GM12892 (cell line): Measurements from ENCODE around the gene NKX2-8.
"Not testable (repeated sequence)": the region's sequence is repeated elsewhere in the genome, so short reads cannot be mapped to it uniquely, and the experiment has no call there.

Experiments
- DNase-seq: peaks from one replicate; pipeline ENCODE4 v3.0.0; 2011; ENCODE audit not compliant: insufficient read length
- FAIRE-seq: peaks from 2 replicates; lab custom pipeline; 2011; peaks lifted over from hg19 to GRCh38; lab: Jason Lieb, UNC
- POLR2A ChIP-seq: IDR thresholded peaks from 2 replicates; pipeline ENCODE4 v1.6.1; 2011; ENCODE audit warnings: low read depth, low read length, control low read depth
- POLR2AphosphoS5 ChIP-seq: IDR thresholded peaks from 2 replicates; pipeline ENCODE4 v1.6.1; 2011; ENCODE audit warnings: low read depth, low read length, control low read depth
- TAF1 ChIP-seq: IDR thresholded peaks from 2 replicates; pipeline ENCODE4 v1.6.1; 2011; ENCODE audit warnings: low read depth, mild to moderate bottlenecking, control low read depth, low read length, borderline replicate concordance

The NKX2-8 gene

DNA sequence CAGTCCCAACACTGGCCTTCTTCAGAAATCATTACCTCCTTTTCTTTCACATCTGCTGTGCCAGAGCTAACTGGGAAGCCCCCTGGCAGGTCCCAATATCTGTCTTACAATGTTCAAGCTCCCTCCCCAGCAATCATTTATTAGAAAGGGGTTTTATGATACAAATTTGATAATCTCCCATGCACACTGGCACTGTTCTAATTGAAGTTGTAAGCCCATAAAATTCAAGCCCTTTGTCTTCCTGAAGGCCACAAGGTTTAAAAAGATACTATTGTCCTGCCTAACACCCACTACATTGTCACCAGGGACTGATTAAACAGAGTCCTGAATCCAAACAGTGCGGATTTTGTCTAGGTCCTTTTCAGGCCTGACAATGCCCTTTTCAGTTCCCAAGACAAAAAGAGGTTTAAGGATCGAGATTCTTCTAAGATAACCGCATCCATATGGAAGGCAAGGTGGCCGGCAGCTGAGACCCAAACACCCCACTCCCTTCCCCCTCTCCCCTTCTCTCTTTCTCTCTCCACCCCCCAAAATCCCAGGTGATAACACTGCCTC, 3.3 kb downstream of the NKX2-8 start:
- TF ChIP-seq POLR2AphosphoS5: no peak
- no peak for TF ChIP-seq POLR2A
- FAIRE-seq (no peak), DNase-seq (no peak)

DNA sequence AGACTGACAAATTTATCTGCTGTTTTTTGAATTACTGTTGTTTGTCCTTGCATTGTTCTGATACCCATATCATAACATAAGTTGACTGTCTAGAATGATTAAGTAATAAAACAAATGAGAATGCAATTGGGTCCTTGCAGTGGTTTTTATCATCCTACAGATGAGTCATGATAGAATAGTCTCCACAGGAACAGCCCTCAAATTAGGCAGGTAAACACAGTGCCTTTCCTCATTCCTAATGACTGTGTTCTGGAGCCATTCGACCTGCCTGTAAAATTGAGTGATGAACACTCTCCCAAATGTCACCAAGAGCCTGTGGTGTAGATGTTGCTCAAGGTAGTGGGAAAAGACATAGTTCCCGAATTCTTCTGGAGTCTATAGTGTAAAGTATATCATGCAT, 12.3 kb downstream of the NKX2-8 start:
- no peak for FAIRE-seq
- TF ChIP-seq TAF1: no peak
- no peak for TF ChIP-seq POLR2AphosphoS5
- no peak for DNase-seq

DNA sequence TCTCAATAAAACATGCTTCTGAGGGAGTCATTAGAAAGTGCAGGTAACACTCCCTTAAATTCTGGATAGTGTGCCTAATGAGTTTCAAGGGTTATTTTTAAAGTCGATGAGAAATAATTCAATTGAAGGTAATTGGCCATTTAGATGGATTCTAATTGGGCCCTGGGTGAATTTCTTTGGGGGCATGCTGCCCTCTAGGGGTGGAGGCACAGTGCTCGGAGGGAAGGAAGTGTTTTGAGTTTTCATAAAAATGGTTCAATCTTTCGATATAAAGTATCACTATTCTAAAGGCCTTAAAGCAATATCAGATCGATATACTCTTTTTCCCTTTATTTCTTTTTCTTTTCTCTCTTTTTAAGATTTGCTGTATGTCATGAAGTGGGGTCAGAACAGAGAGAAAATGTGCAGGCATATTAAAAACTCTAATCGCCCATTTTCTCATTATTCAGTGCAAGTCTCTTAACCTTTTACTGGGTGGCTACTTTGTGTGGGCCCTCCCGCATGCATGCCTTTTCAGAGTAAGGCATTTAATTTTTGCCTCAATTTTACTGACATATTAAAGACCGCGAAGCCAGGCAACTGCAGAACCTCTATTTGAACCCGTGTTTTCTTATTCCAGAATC, 25.5 kb downstream of the NKX2-8 start:
- no peak for FAIRE-seq
- no peak for DNase-seq
- TF ChIP-seq POLR2AphosphoS5 (no peak), TAF1 (no peak), POLR2A (no peak)

GRCh38 chr14:36555998-36556743, 26.2 kb downstream of the NKX2-8 start:
- no peak for DNase-seq
- no peak for TF ChIP-seq TAF1
- TF ChIP-seq POLR2AphosphoS5: no peak
- TF ChIP-seq POLR2A: no peak
- FAIRE-seq: no peak

DNA sequence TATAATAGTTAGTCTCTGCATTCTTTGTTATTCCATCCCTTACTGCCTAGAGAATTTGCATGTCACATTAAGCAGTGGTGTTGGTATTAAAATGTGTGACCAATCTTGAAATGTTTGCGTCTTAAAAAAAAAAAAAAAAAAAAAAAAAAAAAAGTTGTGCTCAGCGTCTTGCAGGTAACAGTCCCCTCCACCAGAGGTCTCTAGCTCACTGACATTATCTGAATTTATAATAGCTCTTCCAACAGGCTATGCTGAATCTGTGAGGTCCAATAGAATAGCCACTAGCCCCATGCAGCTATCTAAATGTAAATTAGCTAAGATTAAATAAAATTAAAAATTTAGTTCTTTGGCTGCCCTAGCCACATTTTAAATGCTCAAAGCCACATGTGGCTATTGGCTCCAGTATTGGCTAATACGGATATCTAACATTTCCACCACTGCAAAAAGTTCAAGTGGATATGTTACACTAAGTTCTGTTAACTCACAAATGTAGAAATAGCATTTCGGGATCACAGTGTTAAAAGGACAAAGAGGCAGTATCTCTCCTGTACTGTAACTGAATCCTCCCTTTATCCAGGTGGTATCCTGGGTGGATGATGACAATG, 28.7 kb downstream of the NKX2-8 start:
- peak; percentile 21 for FAIRE-seq
- TF ChIP-seq POLR2AphosphoS5 (no peak), POLR2A (no peak), TAF1 (no peak)
- DNase-seq: no peak

- FAIRE-seq (no peak), DNase-seq (no peak)
- TF ChIP-seq TAF1 (no peak), POLR2A (no peak), POLR2AphosphoS5 (no peak)
These were observed 31.5 kb downstream of the NKX2-8 start for GRCh38 chr14:36550899-36551298.

DNA sequence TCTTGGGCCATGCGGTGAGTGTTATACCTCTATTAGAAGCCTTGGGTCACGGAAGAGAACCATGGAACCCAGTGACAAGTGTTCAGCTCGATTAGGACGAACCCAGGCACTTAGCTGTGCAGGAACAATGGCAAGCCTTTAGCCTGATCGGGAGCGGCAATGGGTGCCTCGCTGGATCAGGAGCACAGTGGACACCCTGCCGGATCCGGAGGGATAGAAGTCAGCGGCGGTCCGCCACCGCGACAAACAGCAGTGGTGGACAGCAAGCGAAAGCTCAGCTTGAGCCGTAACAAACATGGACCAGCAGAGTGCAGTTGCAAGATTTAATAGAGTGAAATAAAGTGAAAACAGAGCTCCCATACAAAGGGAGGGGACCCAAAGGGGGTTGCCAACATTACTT, 38.1 kb downstream of the NKX2-8 start:
- FAIRE-seq, DNase-seq: not testable (repeated sequence)

GRCh38 chr14:36538051-36538450, 44.4 kb downstream of the NKX2-8 start:
- no peak for TF ChIP-seq TAF1
- no peak for TF ChIP-seq POLR2A
- no peak for TF ChIP-seq POLR2AphosphoS5
- DNase-seq: no peak
- no peak for FAIRE-seq
